ENCODE results near the gene SSX1.
"Not testable (repeated sequence)": the region's sequence is repeated elsewhere in the genome, so short reads cannot be mapped to it uniquely, and the experiment has no call there.

SSX1 gene, protein sequence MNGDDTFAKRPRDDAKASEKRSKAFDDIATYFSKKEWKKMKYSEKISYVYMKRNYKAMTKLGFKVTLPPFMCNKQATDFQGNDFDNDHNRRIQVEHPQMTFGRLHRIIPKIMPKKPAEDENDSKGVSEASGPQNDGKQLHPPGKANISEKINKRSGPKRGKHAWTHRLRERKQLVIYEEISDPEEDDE

DNA sequence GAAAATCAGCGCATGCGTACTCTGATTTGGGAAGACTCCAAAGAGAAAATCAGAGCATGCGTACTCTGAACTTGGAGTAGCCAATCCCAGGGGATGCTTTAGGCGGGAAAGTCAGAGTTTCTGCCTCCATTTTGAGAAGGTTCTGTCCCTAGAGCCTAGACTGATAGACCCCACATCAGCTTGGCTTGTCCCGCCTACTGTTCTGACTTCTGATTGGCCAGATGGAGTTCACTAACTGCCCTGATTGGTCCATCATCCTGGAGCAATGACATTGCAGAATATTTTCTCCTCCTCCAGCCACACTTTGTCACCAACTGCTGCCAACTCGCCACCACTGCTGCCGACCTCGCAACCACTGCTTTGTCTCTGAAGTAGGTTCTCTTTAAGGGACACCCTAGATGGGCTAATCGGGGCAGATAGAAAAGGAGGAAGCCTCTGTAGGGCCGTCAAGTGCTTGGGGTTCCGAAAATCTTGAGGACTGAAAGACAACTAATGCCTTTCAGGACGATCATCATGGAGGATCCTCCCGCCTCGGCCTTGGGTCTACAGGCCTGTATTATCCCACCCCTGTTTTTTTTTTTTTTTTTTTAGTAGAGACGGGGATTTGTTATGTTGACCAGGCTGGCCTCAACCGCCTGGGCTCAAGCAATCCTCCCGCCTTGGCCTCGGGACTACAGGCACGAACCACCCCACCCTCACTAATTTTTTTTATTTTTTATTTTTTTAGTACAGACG, at the start of gene SSX1:
Gene SSX1 (plus strand): TSS at position 331 of the 735 bp plus-strand sequence. CDS start 1,850 bp downstream, outside the sequence.
- DNase-seq (ENCODE audit: low read depth) = not testable (repeated sequence)

DNA sequence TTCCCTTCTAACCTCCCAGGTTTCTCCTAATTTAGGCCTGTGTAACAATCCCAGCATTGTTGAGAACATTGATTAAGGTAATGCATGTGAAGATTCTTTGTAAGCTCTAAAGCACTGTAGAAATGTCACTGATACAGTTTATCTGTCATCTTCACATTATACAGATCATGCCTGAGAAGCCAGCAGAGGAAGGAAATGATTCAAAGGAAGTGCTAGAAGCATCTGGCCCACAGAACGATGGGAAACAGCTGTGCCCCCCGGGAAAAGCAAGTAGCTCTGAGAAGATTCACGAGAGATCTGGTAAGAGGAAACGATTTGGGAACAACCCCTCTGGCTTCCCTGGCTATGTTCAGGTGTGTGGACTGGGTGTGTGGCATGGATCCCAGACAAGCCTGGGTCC, 40.9 kb upstream of the SSX1 start:
- not testable (repeated sequence) for DNase-seq (ENCODE audit: low read depth)

DNA sequence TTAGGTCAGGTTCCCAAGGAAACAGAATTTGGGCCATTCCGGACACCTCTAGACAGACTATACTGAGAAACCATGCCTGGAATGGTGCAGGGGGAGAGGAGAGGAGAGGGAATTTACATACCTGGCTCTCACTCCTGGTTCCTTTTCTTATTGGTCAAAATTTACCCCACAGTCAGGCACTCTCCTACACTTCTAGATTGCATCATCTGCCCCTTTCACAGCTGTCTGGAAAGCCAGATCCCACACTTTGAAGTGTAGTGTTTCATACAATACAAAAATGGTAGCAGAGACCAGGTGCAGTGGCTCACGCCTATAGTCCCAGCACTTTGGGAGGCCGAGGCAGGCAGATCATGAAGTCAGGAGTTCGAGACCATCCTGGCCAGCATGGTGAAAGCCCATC, 31.0 kb upstream of the SSX1 start:
- not testable (repeated sequence) for DNase-seq (ENCODE audit: low read depth)

DNA sequence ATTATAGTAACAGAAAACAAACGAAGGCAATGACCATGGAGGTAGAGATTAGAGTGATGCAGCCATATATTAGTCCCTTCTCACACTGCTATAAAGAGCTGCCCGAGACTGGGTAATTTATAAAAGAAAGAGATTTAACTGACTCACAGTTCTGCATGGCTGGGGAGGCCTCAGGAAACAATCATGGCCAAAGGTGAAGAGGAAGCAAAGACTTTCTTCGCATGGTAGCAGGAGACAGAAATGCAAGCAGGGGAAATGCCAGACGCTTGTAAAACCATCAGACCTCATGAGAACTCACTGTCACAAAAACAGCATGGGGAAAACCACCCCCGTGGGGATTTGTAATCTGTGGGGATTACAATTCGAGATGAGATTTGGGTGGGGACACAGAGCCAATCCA, 2.2 kb upstream of the SSX1 start:
- DNase-seq (ENCODE audit: low read depth) = not testable (repeated sequence)

DNA sequence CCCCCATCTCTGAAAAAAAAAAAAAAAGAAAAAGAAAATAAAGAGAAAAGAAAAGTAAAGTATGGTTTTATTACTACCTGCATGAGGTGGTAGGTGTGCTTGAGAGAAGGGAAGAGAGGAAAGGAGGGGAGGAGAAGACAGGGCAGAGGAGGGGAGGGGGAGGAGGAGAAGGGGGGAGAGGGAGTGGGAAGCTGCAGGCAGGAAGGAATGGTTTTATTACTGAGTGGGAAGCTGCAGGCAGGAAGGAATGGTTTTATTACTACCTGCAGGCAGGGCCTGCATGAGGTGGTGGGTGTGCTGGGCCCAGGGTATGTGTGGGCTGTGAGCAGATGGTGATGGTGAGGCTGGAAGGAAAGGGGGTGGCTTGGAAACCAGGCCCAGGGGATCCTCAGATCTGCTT, 19.2 kb downstream of the SSX1 start:
- DNase-seq (ENCODE audit: low read depth) = not testable (repeated sequence)

DNA sequence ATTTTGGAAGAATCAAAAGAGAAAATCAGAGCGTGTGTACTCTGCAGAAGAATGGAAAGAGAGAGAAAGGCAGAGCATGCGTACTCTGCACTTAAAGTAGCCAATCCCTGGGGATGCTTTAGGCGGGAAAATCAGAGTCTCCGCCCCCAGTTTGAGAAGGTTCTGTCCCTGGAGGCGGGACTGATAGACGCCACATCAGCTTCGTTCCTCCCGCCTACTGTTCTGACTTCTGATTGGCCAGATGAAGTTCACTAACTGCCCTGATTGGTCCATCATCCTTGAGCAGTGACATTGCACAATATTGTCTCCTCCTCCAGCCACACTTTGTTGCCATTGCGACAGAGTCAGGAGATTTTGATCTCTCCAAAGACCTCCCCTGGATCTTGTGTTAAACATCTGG, 23.8 kb downstream of the SSX1 start:
- no peak for DNase-seq (ENCODE audit: low read depth)

DNA sequence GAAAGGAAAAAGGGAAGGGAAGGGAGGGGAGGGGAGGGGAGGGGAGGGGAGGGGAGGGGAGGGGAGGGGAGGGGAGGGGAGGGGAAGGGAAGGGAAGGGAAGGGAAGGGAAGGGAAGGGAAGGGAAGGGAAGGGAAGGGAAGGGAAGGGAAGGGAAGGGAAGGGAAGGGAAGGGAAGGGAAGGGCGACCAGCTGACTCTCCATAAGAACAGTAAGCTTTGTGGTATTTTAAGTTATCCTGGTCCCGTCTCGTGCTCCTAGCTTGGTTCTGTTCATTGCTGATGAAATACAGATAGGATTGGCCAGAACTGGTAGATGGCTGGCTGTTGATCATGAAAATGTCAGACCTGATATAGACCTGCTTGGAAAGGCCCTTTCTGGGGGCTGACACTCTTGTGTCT, 25.5 kb downstream of the SSX1 start:
- DNase-seq (ENCODE audit: low read depth) = not testable (repeated sequence)

DNA sequence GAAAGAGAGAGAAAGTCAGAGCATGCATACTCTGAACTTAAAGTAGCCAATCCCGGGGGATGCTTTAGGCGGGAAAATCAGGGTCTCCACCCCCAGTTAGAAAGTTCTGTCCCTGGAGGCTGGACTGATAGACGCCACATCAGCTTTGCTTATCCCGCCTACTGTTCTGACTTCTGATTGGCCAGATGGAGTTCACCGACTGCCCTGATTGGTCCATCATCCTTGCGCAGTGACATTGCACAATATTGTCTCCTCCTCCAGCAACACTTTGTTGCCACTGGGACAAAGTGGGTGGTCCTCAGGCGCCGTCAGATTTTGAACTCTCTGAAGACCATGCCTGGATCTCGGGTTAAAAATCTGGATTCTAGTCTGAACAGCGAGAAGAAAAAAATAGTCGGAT, 51.0 kb downstream of the SSX1 start:
- DNase-seq (ENCODE audit: low read depth) = no peak

DNA sequence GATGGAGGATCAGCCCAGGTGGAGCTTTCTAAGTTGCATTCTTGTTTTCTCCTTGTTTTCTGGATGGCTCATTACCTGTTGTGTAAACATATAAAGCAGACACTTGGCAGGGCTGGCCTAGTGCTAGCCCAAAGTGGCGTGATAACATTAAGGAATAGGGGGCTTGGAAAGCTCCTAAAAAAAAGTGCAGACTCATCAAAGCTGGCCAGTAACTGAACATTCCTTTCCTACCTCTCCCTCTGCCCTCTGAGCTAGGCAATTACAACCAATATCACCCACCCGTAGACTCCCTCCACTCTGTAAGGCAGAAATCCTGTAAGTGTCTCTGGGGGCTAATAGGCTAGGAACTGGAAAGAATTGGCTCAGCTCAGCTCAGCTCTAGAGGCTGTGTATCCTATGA, 58.8 kb downstream of the SSX1 start:
- not testable (repeated sequence) for DNase-seq (ENCODE audit: low read depth)
